Stimulated activated naive CD4-positive, alpha-beta T cell treated with Interleukin-2 at 50 U/mL for 16 hours (primary cell): Measurements from ENCODE around the gene TFAP2A.

Source experiments
- DNase-seq: peaks from one replicate; lab custom pipeline; 2025; lab: John Stamatoyannopoulos, UW

TFAP2A gene

DNA sequence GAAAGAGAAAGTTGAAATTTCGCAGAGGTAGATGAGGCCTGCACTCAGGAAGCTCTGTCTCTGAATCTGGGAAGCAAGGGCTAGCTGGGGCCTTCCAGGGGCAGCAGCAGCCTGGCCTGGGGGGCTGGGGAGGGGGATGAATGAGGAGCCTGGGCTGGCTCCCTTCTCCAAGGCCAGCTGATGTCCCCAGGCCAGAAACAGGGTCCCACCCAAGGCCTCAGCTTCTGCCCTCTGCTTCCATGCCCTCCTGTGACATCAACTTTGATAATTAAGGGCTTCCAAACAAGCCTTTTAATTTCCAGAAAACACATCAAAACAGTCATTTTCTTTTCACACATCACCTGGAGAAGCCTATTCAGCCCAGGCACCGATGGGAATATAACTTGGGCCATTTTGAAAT, 15.4 kb downstream of the TFAP2A start:
- no peak for DNase-seq

DNA sequence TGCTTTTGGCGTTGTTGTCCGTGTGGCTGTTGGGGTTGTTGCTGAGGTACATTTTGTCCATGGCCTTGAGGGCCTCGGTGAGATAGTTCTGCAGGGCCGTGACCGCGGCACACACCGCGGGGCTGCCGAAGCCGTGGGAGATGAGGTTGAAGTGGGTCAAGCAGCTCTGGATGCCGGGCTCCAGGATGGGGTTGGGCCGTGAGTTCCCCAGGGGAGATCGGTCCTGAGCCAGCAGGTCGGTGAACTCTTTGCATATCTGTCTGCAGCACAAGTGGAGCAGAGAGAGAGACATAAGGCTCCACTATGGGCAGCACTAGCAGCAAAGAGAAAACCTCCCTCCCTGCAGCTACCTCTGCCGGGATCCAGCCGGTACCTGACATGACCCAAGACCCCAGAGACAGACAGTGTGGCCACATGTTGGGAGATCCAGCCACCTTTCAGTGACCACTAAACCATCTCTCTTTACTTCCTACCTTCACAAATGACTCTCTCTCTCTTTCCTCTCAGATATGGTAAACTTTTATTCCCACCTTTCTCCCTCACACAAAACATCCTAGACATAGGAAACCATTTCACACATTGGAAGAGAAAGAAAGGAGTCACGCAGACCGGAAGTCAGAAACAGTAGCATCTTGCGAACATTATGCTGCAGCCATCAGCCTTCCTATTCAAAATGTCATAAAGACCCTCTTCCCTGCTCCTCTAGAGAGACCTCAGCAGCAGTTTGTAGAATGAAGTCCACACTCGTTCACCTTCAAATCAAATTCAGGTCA, 16.2 kb downstream of the TFAP2A start:
- no peak for DNase-seq

DNA sequence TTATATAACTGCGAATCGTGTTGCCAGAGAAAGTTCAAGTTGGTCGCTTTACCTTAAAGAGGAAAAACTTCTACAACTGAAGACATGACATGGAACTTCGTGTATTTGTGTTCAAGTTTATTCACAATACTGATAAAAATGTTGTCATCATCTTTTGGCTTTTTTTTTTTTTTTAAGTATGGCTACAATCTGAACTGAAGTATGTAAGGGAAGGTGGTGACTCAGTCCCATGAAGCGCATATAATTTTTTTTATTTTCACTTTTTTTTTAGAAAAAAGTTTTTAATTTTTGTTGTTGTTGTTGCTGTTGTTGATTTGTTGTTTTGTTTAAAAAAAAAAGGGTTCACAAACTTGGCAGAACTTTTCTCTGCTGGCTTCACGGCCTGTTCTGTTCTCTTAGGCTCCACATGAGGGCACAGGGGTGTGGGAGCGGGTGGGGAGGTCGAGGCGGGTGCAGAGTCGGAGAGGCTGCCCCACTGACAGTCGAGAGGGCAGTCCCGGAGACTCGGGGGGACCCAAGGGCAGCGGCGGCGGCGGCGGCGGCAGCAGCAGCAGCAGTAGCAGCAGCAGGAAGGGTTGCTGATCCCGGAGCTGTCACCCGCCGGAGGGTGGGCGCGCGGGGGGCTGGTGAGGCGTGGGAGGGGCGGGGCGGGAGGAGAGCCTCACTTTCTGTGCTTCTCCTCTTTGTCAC, 17.0 kb downstream of the TFAP2A start:
- no peak for DNase-seq

DNA sequence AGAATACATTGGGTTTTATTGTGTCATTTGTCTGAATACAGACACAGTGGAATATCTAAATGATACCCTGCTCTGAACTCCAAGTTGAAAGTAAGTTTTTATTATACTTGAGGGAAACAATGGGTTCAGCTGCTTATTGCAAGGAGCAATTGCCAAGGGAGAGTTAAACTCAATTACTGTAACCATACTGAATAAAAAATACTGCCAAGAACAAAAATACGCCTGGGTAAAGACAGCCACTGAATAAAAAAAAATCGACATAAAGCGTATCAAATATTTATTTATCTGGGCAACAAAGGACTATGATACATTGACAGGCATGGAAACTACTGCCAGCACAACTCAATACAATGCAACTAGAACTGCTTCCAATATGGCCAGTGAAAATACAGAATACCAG, 18.1 kb downstream of the TFAP2A start:
- no peak for DNase-seq

DNA sequence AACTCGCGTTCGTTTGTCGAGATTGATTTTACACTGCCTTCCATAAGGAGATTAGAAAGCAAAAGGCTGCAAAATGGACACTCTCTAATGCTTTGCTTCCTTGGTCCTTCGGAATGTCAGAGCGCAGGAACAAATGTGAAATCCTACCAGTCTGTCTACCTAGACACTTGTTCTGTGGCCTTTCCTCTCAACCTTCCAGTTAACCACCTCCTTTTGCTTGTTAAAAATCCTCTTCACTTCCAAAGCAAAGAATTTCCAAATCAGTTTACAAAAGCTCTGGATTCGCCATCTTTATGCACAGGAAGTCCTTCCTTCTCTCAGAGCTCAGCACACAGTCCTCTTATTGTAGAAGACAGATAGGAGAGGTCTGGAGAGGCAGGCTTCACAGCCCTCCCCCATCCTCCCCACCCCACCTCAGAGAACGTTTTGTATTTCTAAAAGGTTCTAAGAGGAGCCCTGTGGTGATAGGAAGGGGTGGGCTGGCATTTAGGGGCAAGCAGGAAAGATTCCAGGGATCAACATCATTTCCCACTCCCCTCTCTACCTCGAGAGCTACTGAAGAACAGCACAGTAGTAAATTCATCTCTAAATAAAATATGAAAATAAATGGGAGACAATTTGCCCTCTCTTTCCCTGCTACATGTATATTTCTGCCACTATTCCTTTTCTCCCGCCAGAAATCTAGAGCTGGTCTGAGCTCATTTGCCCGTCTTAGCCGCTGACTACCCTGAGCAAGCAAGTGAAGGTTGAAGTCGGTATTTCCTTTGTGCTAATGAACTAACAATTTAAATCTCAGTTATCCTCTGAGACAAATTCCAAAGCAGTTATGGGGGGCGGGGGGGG, 18.9 kb downstream of the TFAP2A start:
- no peak for DNase-seq

DNA sequence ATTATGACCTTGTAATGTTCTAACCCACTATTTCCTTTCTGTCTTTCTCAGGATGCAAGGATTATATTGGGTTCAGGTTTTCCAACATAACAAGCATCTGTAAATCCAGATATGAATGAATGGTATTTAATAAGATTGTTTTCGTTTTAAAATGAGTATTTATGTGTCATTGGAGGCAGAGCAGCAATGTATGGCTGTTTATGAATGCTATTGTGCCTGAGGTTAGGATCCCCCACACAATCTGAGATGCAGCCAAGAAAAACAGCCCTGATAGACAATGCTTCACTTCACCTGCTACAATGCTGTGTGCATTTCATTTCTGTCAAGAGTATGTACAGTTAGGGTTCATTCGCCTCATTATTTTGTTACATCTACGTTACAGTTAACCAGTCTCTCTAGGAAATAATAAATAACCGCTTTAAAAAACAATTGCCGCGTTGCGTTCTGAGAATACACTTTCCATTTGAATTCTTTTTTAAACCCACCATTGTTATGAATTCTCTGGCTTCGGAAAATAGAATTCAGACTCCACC, 19.6 kb downstream of the TFAP2A start:
- no peak for DNase-seq

DNA sequence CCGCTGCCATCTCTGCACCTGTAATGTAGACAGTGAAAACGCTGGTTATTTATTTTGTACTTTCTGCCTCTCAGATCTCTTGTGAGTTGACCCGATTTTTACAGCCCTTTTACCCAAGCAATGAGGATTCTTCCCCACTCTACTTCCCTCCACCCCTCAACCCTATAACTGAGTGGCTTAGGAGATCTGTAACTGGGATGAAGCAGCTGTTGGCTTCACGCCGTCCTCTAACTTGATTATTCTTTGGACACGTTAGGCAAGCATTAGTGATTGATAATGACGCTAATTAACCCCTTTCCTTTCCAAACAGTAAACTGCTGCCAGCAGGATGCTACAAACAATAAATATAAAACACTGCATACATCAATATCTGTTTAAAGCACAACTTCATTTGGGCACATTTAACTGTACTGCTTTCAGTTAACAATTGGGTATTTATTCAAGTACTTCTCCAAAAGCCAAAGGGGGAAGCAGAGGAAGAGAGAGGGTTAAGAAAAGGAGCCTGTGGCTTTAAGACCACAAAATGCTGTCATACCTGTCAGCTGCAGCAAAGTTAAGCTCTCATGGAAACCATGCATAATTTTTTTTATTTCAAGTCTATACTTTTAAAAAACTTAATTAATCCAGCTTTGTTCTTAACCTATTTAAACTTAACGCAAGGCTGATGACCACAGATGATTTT, 21.2 kb downstream of the TFAP2A start:
- DNase-seq = no peak

DNA sequence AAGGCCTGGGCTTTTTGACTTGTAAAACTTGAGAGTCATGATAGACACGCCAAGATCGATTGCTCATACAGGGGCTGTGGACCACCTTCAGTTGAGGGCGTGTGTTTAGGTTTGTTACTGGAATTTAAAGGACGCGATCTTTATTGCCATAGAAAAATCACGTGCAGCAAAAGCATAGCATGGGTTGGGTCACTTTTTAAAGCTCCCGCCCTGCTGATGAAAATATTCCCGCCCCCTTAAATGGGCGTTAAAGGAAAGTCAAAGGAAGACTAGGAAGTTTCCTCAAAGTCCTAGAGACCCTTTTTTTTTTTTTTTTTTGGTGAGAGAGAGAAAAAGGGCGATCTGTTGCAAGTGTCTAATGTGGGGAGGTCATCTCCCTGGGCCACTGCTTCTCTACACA, 23.1 kb downstream of the TFAP2A start:
- no peak for DNase-seq

DNA sequence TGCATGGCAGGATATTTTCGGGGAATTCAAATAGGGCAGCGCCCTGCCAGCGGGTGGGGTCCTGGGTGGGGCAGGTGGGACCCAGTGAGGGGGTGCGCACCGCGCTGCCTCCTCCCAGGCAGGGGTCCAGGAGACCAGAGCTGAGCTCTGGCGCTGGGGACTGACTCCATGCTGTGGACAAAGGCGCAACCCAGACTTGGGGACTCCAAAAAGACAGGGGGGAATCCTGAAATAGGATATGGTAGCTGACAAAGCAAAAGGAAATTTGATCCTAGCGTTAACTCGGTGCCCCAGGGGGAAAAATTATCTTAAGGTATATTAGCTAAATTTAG, 23.6 kb downstream of the TFAP2A start:
- DNase-seq = no peak

DNA sequence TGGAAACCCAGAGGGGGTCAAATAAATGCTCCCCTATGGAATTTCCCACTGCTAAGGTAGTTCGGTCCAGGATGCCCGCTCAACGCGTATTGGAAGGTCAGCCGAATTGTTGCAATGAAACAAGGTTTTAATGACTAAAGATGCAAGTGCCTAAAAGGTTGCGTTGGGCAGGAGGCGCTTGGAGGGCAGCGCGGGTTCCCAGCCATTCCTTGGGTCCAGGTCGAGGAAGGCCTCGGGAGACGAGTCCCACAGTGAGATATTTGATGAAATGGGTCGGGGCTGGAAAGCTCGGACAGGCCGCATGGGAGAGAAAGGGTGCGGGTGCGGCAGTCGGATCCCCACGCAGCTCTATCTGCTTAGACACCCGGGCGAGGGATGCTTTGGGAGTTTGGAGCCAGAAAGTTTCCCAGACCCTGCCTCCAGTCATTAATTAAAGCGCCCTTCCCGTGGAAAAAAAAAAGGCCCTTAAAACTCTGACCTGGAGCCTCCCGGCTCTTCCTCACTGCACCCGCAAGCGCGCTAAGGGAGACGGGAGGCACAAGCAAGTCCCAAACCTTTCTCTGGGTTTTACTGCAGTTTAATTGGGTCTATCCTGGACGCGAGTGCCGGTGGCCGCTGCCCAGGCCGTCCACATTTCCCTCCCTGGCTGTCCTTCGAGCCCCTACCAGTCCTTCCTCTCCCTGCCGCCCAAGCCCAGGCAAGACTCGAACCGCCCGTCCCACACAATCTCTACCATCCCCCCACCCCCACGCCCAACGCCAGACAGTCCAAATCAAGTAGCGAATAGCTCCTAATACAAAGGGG, 24.2 kb downstream of the TFAP2A start:
- no peak for DNase-seq

DNA sequence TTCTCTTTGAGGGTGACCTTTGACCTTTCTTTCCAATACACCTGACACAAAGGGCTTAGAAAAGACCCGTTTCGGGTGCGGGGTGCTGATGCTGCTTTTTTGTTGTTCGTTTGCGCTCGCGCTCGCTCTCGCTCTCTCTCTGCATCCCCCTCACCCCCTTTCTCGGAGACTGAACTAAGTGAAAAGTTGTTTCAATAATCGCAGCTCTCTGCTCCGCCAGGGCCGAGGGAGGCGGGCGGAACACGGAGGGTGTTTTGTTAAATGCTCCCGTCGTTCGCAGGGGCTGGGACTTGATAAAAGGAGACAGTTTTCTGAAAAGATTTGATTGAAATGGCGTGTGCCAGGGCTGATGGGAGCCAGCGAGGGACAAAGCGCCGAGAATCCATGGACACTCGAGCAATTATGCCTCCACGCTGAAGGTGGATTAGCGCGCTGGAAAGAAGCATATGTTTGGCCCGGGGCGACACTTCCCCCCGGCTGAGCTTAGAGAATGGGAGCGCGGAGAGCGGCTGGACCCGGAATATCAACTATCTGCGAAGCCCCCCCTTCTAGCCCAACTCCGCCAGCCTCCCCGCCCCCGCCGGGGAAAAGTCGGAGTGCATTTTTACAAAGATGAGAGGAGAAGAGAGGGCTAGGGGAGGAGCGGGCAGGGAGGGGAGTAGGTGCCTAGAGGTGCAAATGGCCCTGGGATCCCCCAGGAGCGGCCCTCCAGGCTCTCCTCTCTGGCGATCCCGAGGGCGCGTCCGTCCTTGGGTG, 25.0 kb downstream of the TFAP2A start:
- no peak for DNase-seq

DNA sequence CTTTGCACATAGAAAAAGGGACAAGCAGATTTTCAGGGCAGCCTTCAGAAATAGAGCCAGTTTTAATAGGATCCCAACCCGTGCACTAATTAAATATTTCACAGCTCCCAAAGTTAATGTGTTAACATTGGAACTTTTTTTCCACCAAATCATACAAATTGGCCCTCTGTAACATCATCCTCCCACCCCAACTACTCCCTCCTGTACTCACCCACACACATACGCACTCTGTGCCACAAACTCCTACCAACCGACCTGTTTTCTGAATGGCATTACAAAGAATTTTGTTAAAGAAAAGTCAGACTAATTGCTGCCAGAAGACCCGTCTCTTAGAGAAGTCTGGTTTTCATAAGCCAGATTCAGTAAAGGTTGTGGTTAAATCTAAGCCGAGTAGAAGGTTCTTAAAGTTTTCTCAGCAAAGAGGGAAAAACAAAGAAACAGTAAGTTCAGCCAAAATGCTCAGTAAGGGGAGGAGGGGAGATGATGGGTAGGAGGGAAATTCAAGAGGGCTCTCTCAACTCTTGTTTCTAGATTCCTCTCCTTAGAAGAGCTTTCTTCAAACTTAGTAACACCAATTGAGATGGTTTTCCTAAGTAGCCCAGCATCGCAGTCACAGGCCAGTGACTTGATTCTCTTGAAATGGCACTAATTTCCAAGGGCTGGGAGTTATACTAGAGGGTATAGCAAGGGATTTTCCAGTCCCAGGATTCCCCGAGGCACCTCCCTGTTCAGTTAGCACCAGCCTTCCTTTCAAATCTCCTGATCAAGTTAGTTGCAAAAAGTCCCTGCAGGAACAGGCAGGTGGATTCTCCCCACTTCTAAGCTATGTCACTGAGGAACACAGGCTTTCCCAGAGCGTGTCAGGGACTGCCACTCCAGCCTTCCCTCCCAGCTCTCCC, 27.9 kb downstream of the TFAP2A start:
- DNase-seq = no peak

DNA sequence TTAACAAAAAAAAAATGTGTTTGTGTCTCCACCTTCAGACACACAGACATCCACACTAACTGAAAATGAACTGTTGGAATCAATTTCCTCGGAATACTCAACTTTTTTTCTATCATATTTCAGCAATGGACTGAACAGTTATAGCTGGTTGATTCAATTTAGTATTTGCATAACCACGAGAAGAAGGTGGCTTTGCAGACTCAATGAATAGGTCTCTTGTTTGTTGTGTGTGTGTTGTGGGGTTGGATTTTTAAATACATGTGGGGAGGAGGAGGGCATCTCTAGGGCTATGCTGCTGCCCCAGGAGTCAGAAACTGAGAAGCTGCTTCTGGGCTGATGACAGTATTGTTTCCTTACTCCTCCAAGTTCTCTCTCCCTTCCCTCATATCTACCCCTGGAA, 28.7 kb downstream of the TFAP2A start:
- no peak for DNase-seq

DNA sequence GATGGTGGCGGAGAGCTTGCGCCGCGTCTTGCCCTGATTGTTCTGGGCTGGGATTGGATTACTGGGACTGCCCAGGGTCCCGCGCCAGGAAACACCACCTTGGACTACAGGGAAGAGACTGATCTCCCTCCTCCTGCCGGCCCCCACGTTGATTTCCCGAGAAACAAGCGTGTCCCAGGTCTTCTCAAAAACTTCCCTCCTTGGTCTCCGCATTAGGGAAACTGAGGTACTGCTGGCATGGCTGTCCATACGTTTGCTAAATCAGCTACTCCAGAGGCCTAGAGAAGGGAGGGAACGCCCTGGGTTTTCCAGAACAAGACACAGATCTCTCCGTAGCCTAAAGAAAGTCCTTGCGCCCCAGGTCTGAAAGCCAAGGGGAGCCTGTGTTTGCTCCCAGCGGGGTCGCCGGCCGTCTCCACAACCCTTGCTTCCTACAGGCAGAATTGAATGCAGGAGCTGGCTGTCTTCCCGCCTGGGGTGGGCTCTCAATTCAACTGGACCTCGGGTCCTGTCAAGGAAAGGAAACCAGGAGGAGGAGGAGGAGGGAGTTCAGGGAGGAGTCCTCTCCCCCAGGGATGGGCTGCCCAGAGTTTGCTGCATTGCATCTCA, 29.2 kb downstream of the TFAP2A start:
- no peak for DNase-seq

DNA sequence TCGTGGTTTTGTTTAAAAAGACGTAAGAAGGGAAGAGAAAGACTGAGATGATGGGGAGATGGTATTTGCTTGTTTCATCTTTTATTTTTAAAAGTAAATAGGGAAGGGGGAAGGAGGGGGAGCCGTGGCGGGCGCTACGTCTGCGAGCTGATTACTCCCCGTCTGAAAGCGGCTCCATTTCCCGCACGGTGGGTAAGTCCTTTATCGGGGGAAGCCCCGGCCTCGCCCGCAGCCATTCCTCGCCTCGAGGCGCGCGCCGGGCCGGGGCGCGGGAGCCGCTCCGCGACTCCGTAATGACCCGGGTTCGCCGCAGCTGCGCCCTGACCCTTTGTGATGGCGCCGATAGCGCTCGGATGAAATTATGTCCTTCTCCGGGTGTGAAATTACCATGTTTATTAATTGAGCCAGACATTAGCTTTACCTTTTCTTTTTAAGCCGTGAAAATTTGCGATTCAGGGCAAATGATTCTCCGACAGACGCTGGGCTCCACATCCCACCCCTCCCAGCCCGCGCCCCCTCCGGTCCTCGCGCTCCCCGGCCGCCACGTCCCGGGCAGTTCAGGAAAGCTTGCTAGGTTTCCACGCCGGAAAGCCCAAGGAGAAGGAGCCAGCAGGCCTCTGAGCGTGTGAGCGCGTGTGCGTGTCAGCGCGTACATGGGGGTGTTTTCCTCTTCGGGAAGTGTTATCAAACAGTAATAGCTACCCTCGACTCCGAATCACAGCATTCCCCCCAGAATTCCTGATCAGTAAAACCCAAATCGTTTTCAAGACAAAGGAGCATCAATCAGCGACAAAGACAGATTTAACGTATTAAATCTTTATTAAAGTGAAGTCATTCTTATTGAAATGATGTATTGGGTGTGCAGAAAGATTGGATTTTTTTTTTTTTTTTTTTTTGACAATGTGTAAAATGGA, 30.0 kb downstream of the TFAP2A start:
- DNase-seq = no peak

DNA sequence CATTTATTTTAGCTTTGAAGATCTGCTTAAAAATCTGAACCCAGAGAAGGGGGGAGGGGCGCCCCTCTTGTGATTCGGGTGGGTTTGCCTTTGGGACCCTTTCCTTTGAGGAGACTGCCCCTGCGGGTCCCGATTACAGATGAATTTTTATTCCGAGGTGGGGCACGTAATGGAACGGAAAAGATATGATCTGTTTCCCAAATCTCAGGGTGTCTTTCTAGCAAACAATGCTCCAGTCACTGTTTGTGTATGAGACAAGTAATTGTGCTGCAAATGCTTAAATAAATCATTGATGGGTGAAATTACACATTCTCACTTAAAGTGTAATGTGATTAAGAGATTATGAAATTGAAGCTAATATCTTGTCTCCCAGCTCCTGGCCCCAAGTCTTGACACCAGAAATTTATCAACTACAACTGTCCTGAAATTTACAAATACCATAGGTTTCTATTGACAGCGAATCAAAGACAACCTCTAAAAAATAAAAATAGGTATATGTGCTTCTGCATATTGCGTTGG, 30.7 kb downstream of the TFAP2A start:
- no peak for DNase-seq

DNA sequence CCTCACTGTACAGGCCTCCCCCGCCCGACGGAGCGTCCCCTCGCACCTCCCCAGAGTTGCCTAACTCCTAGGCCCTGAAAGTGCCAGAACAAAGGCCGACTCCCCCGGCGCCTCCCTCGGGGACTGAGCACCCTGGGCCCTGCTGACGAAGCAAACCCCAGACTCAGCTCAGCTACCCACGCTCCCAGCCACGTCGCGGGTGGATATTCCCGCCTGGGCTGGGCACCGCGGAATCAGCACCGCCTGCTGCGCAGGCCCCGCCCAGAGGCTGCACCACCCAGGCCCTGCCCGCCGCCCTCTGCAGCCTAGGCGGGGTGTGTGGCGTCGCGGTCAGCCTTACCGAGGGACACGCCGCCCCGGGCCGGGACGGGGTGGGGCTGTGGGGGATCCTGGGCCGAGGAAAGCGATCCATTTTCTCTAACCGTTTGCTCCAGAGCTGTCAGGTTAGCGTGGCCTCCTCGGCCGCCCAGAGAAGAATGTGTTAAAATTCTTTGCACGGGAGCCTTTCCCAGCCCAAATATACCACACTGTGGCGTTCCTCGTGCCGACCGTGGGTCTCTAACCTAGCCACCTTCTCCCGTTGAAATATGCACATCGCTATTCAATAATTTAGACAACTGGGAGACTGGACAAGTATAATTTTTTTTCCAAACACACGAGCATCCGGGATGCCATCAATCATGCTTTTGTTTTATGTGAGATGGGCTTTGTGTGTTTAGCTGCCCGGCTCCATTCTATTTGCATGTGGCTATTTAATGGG, 31.4 kb downstream of the TFAP2A start:
- DNase-seq = no peak
